Suprapubic skin (tissue), 4 donors: ENCODE measurements around the gene COPG2. TPM values are rescaled to one million over a fixed set of nuclear protein-coding genes. Genes with fewer than 3 reads are reported as not detected.

ENCODE experiments used
- DNase-seq, 2 donors: peaks; one replicate each; pipeline ENCODE4 v3.0.0-alpha.2; 2019; ENCODE audit warnings: low spot score in 2 of 2
- H3K27ac ChIP-seq: fragments of 200-600 bp; sonication (generic); one replicate; pipeline ENCODE4 v1.5.1; 2019
- H3K27me3 ChIP-seq: fragments of 200-600 bp; sonication (generic); one replicate; pipeline ENCODE4 v1.5.1; 2019
- H3K36me3 ChIP-seq: fragments of 200-600 bp; sonication (generic); one replicate; pipeline ENCODE4 v1.5.1; 2019
- H3K4me1 ChIP-seq: fragments of 200-600 bp; sonication (generic); one replicate; pipeline ENCODE4 v1.5.1; 2019
- H3K4me3 ChIP-seq: fragments of 200-600 bp; sonication (generic); one replicate; pipeline ENCODE4 v1.5.1; 2019; ENCODE audit warnings: mild to moderate bottlenecking
- H3K9me3 ChIP-seq: fragments of 200-600 bp; sonication (generic); one replicate; pipeline ENCODE4 v1.5.1; 2019
- CTCF ChIP-seq, 2 donors: fragments of 200-600 bp in 1 of 2; fragments of 450-650 bp in 1 of 2; sonication (generic) in 1 of 2; IDR thresholded peaks; one replicate each; pipeline ENCODE4 v1.5.1; 2016 to 2019; ENCODE audit warnings: antibody characterized with exemption in 2 of 2, mild to moderate bottlenecking in 1 of 2, moderate library complexity in 1 of 2
- EP300 ChIP-seq: sonication (generic); formaldehyde crosslinking; IDR thresholded peaks from one replicate; pipeline ENCODE4 v1.6.1; 2017; ENCODE audit warnings: antibody characterized with exemption
- POLR2A ChIP-seq, 2 donors: fragments of 450-650 bp; IDR thresholded peaks; one replicate each; pipeline ENCODE4 v1.6.1; 2017; ENCODE audit warnings: antibody characterized with exemption in 2 of 2, mild to moderate bottlenecking in 2 of 2, moderate library complexity in 2 of 2
- POLR2AphosphoS5 ChIP-seq, 3 donors: sonication (generic); formaldehyde crosslinking; IDR thresholded peaks; one replicate each; pipeline ENCODE4 v1.6.1; 2017; ENCODE audit warnings: antibody characterized with exemption in 3 of 3
- WGBS: methylation state at CpG from one replicate; pipeline ENCODE4 v1.1.5; 2018; 5-methylcytosine and 5-hydroxymethylcytosine counted together
- total RNA-seq, 4 donors: library from RNA; depleted of rRNA; stranded (reverse); fragments of >200 nt; gene quantifications; one replicate each; pipeline ENCODE4 v1.1.0, GENCODE V29; 2016

COPG2 gene
- total RNA-seq, 4 donors from 2014 or later, result 17.9 to 24.8 (median 21.0) TPM

GRCh38 chr7:130492523-130493274, 175.8 kb downstream of the COPG2 start:
- no peaks in the 10 kb centered on the region for H3K9me3 ChIP-seq
- no peak for TF ChIP-seq POLR2A (IDR thresholded peaks at IDR 0.05)
- TF ChIP-seq CTCF (IDR thresholded peaks at IDR 0.05), result no peak
- TF ChIP-seq EP300, result no peak
- no peak for TF ChIP-seq POLR2AphosphoS5 (IDR thresholded peaks at IDR 0.05)
- H3K36me3 ChIP-seq, result no peaks in the 10 kb centered on the region
- no peaks in the 10 kb centered on the region for H3K27me3 ChIP-seq
- H3K4me3 ChIP-seq, result peak overlapping the region; percentile 53
- H3K27ac ChIP-seq, result no peak overlapping the region
- H3K4me1 ChIP-seq, result peaks cover 14% of the 10 kb centered on the region
- DNase-seq, result no peak
- 70% methylated on average over 44 of the region's 50 CpGs for WGBS

- no peaks in the 10 kb centered on the region for H3K9me3 ChIP-seq
- H3K4me1 ChIP-seq, result peaks cover 14% of the 10 kb centered on the region
- 80% methylated on average over 21 of the region's 71 CpGs for WGBS
- no peak for DNase-seq
- no peak for TF ChIP-seq CTCF (IDR thresholded peaks at IDR 0.05)
- no peak for TF ChIP-seq POLR2A (IDR thresholded peaks at IDR 0.05)
- TF ChIP-seq POLR2AphosphoS5 (IDR thresholded peaks at IDR 0.05), result no peak
- TF ChIP-seq EP300, result no peak
- peak within 1 kb of the TSS; percentile 53 for H3K4me3 ChIP-seq
- no peaks in the 10 kb centered on the region for H3K36me3 ChIP-seq
- H3K27me3 ChIP-seq, result no peaks in the 10 kb centered on the region
- H3K27ac ChIP-seq, result no peak within 1 kb of the TSS
These were observed 176.6 kb downstream of the COPG2 start, which contains the start of gene MEST for GRCh38 chr7:130491841-130492522. TSS of gene MEST (plus strand) at chr7:130492085. CDS start at chr7:130492314, 229 bp downstream.

GRCh38 chr7:130490888-130491804, 177.4 kb downstream of the COPG2 start:
- no peaks in the 10 kb centered on the region for H3K27me3 ChIP-seq
- H3K36me3 ChIP-seq, result no peaks in the 10 kb centered on the region
- H3K27ac ChIP-seq, result no peak overlapping the region
- H3K9me3 ChIP-seq, result no peaks in the 10 kb centered on the region
- 64% methylated on average over 39 of the region's 62 CpGs for WGBS
- TF ChIP-seq POLR2AphosphoS5 (IDR thresholded peaks at IDR 0.05) (no peak), CTCF (IDR thresholded peaks at IDR 0.05) (peak; percentile 30 to 74)
- no peak for DNase-seq
- H3K4me3 ChIP-seq, result peak overlapping the region; percentile 53
- peaks cover 18% of the 10 kb centered on the region for H3K4me1 ChIP-seq

- H3K36me3 ChIP-seq, result no peaks in the 10 kb centered on the region
- no peak for TF ChIP-seq EP300
- TF ChIP-seq POLR2AphosphoS5 (IDR thresholded peaks at IDR 0.05), result no peak
- no peak for TF ChIP-seq CTCF (IDR thresholded peaks at IDR 0.05)
- TF ChIP-seq POLR2A (IDR thresholded peaks at IDR 0.05), result no peak
- H3K27me3 ChIP-seq, result no peaks in the 10 kb centered on the region
- no peaks in the 10 kb centered on the region for H3K9me3 ChIP-seq
- peaks cover 21% of the 10 kb centered on the region for H3K4me1 ChIP-seq
- H3K4me3 ChIP-seq, result peak overlapping the region; percentile 53
- H3K27ac ChIP-seq, result no peak overlapping the region
- no peak for DNase-seq
- whole genome bisulfite sequencing, result 75% methylated on average over 21 of the region's 21 CpGs
These were observed 178.2 kb downstream of the COPG2 start for GRCh38 chr7:130490311-130490791.
